Peyer's patch (tissue), 4 donors: ENCODE measurements around the gene FAM118A. TPM values are rescaled to one million over a fixed set of nuclear protein-coding genes. Genes with fewer than 3 reads are reported as not detected.

Source experiments
- DNase-seq, 3 donors: peaks; one replicate each; pipeline ENCODE4 v3.0.0-alpha.2; 2017 to 2019
- H3K27ac ChIP-seq, 4 donors: fragments of 200-600 bp; sonication (generic); one replicate each; pipeline ENCODE4 v1.5.1; 2016 to 2019
- H3K27me3 ChIP-seq, 2 donors: fragments of 200-600 bp; sonication (generic); one replicate each; pipeline ENCODE4 v1.5.1; 2019
- H3K36me3 ChIP-seq, 3 donors: fragments of 200-600 bp; sonication (generic); one replicate each; pipeline ENCODE4 v1.5.1; 2016 to 2019
- H3K4me1 ChIP-seq, 4 donors: fragments of 200-600 bp; sonication (generic); one replicate each; pipeline ENCODE4 v1.5.1; 2016 to 2019
- H3K4me3 ChIP-seq, 4 donors: fragments of 200-600 bp; sonication (generic); 1 replicate in 3 of 4; 2 replicates in 1 of 4; pipeline ENCODE4 v1.5.1; 2016 to 2019; ENCODE audit warnings: mild to moderate bottlenecking in 1 of 4
- H3K9me3 ChIP-seq, 4 donors: fragments of 200-600 bp; sonication (generic); one replicate each; pipeline ENCODE4 v1.5.1; 2016 to 2019; ENCODE audit warnings: mild to moderate bottlenecking in 1 of 4
- CTCF ChIP-seq, 6 experiments: fragments of 450-650 bp in 4 of 6; fragments of 200-600 bp in 2 of 6; sonication (generic) in 1 of 6; IDR thresholded peaks; one replicate each; pipeline ENCODE4 v1.5.1; 2017 to 2019; ENCODE audit warnings: antibody characterized with exemption in 6 of 6, mild to moderate bottlenecking in 3 of 6, moderate library complexity in 1 of 6
- POLR2A ChIP-seq, 2 donors: fragments of 450-650 bp; IDR thresholded peaks; one replicate each; pipeline ENCODE4 v1.5.1; 2017; ENCODE audit warnings: antibody characterized with exemption in 2 of 2, mild to moderate bottlenecking in 2 of 2, moderate library complexity in 2 of 2
- total RNA-seq, 4 donors: library from RNA; depleted of rRNA; stranded (reverse); fragments of >200 nt; gene quantifications; one replicate each; pipeline ENCODE4 v1.1.0, GENCODE V29; 2016

Gene FAM118A
- total RNA-seq, 4 donors from 2014 or later, result 46.4 to 1,083 (median 189) TPM

GRCh38 chr22:45337536-45337935 lies 27.8 kb downstream of the FAM118A start:
- no peaks in the 10 kb centered on the region for H3K27me3 ChIP-seq
- H3K4me1 ChIP-seq, result no peaks in the 10 kb centered on the region
- H3K27ac ChIP-seq, result peak overlapping the region in 1 of 4 donors; percentile 61
- TF ChIP-seq CTCF (IDR thresholded peaks at IDR 0.05), result no peak
- TF ChIP-seq POLR2A (IDR thresholded peaks at IDR 0.05), result no peak
- H3K36me3 ChIP-seq, result peaks cover 0 to 90% (median 0%) of the 10 kb centered on the region in 3 donors
- no peaks in the 10 kb centered on the region for H3K9me3 ChIP-seq
- H3K4me3 ChIP-seq, result no peak overlapping the region
- DNase-seq, result peak in 1 of 3 donors; percentile 13

- Histone ChIP-seq H3K9me3 (no peaks in the 10 kb centered on the region), H3K4me1 (no peaks in the 10 kb centered on the region), H3K4me3 (no peak overlapping the region), H3K27ac (no peak overlapping the region), H3K36me3 (peaks cover 0 to 88% (median 0%) of the 10 kb centered on the region in 3 donors), H3K27me3 (no peaks in the 10 kb centered on the region)
- TF ChIP-seq CTCF (IDR thresholded peaks at IDR 0.05) (no peak), POLR2A (IDR thresholded peaks at IDR 0.05) (no peak)
- DNase-seq, result no peak
These were observed 29.1 kb downstream of the FAM118A start for GRCh38 chr22:45338795-45339194.

GRCh38 chr22:45340323-45340722 lies 30.6 kb downstream of the FAM118A start:
- TF ChIP-seq POLR2A (IDR thresholded peaks at IDR 0.05), result no peak
- no peak for TF ChIP-seq CTCF (IDR thresholded peaks at IDR 0.05)
- Histone ChIP-seq H3K27ac (no peak overlapping the region), H3K4me3 (no peak overlapping the region), H3K27me3 (no peaks in the 10 kb centered on the region), H3K4me1 (no peaks in the 10 kb centered on the region), H3K36me3 (peaks cover 0 to 72% (median 0%) of the 10 kb centered on the region in 3 donors), H3K9me3 (no peaks in the 10 kb centered on the region)
- DNase-seq, result no peak

- peak in 1 of 3 donors; percentile 8 for DNase-seq
- H3K4me1 ChIP-seq, result no peaks in the 10 kb centered on the region
- no peaks in the 10 kb centered on the region for H3K9me3 ChIP-seq
- H3K4me3 ChIP-seq, result no peak overlapping the region
- peaks cover 0 to 61% (median 0%) of the 10 kb centered on the region in 3 donors for H3K36me3 ChIP-seq
- H3K27ac ChIP-seq, result no peak overlapping the region
- no peaks in the 10 kb centered on the region for H3K27me3 ChIP-seq
- no peak for TF ChIP-seq CTCF (IDR thresholded peaks at IDR 0.05)
These were observed 31.8 kb downstream of the FAM118A start for GRCh38 chr22:45341498-45341897.

- peaks cover 0 to 45% (median 0%) of the 10 kb centered on the region in 3 donors for H3K36me3 ChIP-seq
- no peak overlapping the region for H3K4me3 ChIP-seq
- TF ChIP-seq CTCF (IDR thresholded peaks at IDR 0.05) (no peak), POLR2A (IDR thresholded peaks at IDR 0.05) (no peak)
- H3K27ac ChIP-seq, result no peak overlapping the region
- H3K9me3 ChIP-seq, result no peaks in the 10 kb centered on the region
- no peaks in the 10 kb centered on the region for H3K4me1 ChIP-seq
- no peaks in the 10 kb centered on the region for H3K27me3 ChIP-seq
- DNase-seq, result no peak
These were observed 33.4 kb downstream of the FAM118A start for GRCh38 chr22:45343143-45343542.

GRCh38 chr22:45344334-45344733 lies 34.6 kb downstream of the FAM118A start:
- H3K4me1 ChIP-seq, result no peaks in the 10 kb centered on the region
- TF ChIP-seq CTCF (IDR thresholded peaks at IDR 0.05), result no peak
- no peak for TF ChIP-seq POLR2A (IDR thresholded peaks at IDR 0.05)
- no peak for DNase-seq
- H3K27me3 ChIP-seq, result no peaks in the 10 kb centered on the region
- H3K4me3 ChIP-seq, result no peak overlapping the region
- no peaks in the 10 kb centered on the region for H3K9me3 ChIP-seq
- H3K36me3 ChIP-seq, result peaks cover 0 to 33% (median 0%) of the 10 kb centered on the region in 3 donors
- no peak overlapping the region for H3K27ac ChIP-seq
